ENCODE results near the gene PTTG1IP.
"Not testable (repeated sequence)": the region's sequence is repeated elsewhere in the genome, so short reads cannot be mapped to it uniquely, and the experiment has no call there.

PTTG1IP gene

DNA sequence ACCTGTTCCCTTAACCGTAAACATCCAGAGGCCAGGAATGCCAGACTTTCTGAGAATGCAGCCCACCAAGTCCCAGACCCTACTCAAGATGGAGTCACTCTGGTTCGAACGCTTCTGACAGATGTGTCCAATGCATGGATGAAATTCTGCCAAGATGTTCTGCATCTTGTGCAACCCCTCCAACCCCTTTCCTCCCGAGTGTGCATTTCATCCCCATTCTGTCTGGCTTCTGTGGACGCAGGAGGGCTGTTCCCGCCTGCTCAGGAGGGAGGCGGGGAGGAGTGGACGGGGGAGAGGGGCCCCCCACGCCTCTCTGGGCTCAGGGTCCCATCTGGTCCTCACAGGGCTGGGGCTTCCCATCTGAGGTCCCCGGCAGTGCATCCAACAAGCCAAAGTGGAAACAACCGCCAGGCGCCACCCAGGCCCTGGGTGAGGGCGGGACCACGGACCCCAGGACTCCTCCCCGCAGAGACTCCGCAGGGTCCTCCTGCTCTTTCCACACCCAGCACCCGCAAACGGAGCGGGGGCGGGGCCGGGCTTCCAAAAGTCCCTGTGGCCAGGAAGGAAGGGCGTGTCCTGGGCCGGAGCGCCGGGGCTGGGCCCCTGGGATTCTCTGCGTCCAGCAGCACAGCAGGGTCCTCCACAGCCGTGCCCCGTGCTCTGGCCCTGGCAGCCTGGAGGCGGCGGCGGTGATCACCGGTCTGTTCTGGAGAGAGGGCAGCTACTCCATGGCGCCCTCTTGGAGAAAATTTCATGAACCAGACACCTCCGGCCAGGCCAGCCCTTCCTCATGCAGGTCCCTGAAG lies 27.9 kb downstream of the PTTG1IP start:
- peak; percentile 55 for DNase-seq (ENCODE audit: low spot score)

DNA sequence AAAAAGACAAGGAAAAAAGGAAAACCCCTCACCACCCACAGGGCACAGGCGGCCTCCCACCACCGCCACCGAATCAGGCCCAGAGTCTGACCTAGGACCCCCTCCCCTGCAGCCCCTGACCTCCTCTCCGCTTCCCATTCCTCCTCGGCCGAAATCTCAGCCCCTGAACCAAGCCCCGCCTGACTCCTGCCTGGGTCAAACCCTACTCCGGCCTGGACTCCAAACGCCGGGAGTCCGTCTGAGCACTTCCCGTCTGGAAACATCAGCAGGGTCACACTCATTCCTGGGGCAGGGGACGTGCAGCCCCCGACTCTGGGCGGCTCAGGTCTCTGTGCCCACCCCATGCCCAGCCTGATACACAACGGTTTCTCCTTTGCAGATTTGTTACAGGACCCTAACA lies 29.2 kb downstream of the PTTG1IP start:
- no peak for DNase-seq (ENCODE audit: low spot score)

DNA sequence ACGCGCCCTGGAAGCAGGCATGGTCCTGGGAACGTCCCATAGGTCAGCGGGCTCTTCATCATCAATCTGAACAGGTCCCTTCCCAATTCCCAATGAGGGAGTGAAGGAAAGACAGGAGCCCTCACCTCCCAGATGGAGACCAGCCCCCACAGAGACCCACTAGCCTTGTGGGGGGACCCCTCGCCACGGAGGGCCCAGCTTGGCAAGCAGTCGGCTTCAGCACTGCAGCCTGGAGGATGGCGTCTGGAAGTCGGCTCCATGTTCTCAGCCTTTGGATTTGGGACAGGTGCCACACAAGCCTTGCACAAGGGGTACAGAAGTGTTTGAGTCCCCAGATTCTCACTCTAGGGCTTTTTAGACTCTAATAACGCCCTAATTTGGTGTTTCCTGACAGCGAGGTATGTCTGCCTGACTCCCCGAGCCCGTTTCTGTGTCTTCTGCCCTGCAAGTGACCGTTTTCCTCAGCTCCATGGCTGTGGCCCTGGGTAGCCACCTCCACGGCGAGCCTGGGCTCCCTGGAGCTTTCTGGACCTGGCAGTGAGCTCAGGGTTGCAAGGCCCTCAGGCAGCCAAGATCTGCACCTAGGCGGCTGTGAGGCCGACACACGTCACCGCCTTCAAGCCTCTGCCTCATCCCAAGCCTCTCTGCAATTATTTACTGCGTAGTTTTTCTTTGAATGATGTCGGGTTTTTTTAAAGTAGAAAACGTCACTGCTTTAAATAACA lies 30.6 kb downstream of the PTTG1IP start:
- DNase-seq (ENCODE audit: low spot score) = no peak

DNA sequence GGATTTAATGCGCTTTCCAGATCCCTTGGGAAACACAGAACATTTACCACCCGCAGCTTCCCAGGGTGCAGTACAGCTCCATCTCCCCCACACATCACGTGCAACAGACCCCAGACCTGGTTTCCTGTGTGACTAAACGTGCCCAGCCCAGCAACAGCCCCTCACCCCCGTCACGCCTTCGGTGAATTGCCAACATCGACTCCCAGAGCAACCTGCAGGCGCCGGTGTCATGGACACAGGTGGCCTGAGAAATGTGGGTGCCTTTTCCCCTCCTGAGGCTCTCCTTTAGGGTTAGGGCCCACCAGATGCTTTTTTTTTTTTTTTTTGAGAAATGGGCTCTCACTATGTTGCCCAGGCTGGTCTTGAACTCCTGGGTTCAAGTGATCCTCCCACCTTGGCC lies 31.4 kb downstream of the PTTG1IP start:
- DNase-seq (ENCODE audit: low spot score) = no peak

DNA sequence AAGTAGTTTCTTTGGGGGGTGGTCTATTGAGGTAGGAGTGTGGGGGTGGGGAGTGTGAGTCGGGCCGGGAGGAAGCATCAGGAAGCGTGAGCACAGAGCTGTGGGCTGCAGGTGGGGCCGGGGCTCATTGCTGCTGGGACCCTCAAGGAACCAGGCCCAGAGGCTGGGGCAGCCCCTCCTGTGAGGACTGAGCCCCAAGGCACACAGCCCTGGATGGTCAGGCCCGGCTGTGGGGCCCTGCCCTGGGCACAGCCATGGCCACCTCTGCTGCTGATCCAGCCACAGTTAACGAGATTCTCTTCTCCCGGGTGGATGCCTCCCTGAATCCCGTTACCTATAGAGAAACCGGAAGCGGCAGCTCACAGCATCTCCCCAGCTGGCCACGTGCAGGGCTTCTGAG lies 32.7 kb downstream of the PTTG1IP start:
- no peak for DNase-seq (ENCODE audit: low spot score)

DNA sequence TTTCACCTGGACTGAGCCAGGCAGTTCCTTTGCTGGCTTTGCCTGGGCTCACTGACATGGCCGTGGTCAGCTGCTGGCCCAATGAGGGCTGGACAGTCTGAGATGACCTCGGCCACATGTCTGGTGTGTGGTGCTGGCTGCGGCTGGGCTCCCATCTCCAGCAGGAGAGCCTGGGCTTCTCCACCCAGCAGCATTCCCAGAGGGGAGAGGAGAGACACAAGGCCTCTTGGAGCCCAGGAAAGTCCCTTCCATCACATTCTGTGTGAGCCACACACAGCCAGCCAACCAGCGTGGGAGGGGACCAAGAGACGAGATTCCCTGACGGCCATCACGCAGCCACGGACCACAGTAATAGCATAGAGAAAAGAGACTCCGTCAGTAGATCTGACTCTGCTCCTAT lies 34.5 kb downstream of the PTTG1IP start:
- DNase-seq (ENCODE audit: low spot score) = no peak

DNA sequence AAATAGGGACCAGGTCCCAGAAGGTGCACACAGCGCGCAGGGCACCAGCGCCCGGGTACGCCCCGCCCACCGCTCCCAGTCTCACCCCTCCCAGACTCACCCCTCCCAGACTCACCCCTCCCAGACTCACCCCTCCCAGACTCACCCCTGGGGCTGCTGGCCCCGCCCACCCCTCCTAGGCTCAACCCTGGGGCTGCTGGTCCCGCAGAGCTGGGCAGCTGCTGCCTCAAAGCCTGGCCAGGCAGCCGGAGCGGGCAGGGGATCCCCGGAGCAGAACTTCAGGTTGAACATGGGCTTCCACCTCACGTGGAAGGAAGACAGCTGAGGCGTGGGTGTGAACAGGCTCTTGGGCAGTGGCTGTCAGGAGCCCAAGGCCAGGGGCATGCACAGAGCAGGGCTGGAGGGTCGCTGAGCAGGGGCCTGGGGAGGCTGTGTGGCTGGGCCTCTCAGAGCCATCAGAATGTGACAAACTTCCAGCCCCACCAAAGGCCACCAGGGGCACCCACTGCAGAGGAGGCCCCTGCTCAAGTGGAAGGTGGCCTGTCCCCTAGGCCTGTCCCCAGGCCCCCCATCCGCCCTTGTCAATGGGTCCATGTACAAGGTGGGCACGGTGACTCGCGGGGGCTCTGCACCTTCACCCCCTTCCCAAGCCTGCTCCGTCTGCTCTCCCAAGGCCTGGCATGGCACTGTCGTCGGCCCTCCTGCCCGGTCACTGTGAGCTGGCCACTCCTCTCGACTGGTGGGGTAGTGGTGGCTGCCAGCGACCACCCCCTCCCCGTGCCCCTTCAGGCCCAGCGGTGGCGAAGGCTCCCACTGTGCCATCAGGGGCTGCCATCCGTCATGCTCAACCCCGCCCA lies 35.2 kb downstream of the PTTG1IP start:
- no peak for DNase-seq (ENCODE audit: low spot score)

DNA sequence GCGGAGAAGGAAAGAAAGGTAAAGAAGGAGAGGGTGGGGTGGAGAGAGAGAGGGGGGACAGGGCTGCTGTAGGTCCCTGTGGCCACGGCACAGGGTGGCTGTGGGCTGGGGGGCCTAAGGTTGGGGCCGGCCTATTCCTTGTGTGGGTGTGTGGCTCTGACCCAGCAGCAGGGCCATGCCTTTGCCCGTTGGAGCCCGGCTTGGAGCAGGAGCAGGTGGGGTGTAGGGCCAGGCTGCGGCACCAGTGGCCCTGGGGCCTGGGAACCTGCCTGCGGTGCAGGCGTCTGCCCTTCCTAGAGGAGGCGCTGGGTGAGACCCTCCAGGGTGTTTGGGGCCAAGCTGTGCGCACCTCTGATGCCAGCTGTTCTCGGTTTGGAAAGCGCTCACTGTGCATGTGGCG lies 36.0 kb downstream of the PTTG1IP start:
- DNase-seq (ENCODE audit: low spot score) = no peak

DNA sequence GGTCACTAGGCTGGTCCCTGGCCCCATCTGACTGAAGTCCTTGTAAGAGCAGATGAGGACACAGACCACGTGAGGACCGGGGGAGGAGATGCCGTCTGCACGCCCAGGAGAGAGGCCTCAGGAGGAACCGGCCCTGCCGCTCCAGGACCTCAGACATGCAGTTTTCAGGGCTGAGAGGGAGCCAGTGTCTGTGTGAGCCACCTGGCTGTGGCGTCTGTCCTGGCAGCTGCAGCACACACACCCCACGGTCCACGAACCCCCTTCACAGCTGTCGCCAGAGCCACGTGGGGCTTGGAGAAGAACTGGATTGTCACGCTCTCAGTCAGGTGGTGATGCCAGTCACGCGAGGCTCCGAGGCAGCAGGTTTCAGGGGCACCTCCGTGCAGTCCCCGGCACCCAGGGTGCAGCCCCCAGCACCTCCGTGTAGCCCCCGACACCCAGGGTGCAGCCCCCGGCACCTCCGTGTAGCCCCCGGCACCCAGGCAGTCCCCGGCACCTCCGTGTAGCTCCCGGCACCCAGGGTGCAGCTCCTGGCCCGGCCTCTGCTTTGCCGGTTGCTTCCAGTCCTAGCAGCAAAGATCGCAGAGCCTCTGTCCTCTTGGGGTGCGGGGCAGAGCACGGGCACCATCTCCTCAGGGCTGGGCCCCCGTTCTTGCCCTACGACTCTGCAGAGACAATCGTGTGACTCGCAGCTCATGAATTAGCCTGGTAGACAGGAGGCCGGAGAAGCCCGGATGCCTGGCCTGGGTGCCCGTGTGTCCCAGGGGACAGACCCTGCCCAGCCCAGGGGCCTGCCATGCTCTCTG lies 36.6 kb downstream of the PTTG1IP start:
- peak; percentile 42 for DNase-seq (ENCODE audit: low spot score)

DNA sequence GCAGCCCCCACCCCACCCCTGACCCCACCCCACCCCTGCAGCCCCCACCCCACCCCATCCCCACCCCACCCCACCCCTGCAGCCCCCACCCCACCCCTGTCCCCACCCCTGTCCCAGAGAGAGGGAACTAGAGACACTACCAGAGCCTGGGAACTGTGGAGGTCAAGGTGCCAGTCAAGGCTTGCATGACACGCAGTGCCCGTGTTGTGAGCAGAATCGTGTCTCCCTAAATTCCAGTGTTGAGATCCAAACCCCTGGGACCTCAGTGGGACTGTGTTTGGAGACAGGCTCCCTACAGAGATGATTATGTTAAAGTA lies 37.2 kb downstream of the PTTG1IP start:
- no peak for DNase-seq (ENCODE audit: low spot score)

DNA sequence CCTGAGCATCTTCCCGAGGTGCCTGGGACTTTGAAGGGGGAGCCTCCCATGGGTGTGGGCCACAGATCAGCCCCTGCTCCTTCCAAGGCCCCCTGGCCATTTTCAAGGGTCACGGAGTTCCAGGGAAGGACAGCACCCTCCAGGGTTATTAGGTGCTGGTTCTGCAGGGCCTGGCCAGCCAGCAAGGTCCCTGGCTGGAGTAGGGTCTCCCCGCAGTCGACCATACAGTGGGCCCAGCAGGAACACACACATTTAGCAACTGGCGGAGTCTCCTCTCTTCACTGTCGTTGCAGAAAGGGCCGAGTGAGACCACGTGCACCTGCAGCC lies 37.9 kb downstream of the PTTG1IP start:
- no peak for DNase-seq (ENCODE audit: low spot score)

DNA sequence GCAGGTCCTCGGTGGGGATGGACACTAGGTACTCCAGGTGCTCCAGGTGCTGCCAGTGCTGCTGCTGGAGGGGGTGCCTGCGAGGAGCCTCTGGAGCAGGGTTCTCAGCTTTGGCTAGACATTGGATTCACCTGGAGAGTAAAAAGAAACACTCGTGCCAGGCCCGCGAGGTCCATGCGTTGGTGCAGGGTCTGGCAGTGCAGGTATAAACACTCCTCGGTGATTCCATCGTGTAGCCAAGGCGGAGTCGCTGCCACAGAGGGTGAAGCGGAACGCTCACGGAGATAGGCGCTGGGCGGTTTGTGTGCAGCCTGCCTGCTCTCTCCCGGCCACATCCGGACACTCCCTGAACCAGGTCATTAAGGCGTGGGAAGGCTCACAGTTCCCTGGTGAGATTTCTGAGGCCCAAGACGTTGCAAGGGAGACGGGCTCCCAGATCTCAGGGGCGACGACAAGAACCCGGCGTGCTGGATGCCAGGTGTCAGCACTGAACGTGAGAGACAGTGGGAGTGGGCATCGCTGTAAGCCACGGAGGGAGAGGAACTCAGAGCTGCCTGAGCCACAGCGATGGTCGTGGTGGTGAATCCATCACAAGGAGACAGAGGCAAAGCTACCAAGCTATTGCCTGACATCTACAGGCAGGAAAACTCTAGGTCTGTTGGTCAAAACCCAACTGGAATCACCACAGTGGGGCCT lies 38.4 kb downstream of the PTTG1IP start:
- no peak for DNase-seq (ENCODE audit: low spot score)

DNA sequence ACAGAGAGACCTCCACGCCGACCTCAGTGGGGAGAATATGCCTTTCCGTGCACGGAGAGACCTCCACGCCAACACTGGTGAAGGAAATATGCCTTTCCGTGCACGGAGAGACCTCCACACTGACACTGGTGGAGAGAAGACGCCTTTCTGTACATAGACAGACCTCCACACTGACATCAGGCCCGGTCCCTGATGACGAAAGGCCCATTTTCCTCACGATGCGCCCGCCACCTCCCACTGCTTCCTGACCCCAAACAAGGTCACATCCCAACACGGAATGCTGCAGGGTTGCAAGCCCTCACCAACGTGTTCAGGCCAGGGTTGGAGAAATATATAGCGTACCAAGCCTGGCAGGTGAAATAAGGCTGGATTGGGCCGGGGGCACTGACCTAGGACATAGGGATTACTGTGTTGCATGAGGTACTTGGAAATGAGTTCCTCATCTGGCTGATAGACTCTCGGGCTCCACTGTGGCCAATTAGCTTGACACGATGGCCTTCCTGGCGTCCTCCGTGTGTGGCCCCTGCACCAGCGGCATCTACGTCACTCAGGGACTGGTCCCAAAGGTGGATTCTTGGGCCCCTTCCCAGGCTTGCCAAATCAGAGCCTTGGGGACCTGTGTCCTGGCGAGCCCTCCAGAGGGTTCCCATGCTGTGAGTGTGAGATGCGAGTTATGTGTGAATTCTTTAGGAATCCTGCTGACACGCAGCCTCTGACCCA lies 39.1 kb downstream of the PTTG1IP start:
- DNase-seq (ENCODE audit: low spot score) = no peak

DNA sequence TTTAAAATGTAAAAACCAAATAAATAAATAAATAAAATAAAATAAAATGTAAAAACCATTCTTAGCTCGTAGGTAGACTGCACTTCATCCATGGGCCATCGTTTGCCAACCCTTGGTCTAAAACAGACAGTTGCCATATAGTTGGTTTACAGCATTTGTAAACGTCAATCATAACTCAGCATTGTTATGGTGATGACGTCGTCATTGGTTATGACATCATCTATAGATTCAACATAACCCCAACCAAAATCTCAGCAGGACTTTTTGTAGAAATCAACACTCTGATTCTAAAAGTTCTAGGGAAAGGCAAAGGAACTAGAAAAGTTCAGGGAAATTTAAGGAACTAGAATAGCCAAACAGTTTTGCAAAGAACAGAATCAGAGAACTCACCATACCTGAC lies 39.8 kb downstream of the PTTG1IP start:
- DNase-seq (ENCODE audit: low spot score) = no peak

DNA sequence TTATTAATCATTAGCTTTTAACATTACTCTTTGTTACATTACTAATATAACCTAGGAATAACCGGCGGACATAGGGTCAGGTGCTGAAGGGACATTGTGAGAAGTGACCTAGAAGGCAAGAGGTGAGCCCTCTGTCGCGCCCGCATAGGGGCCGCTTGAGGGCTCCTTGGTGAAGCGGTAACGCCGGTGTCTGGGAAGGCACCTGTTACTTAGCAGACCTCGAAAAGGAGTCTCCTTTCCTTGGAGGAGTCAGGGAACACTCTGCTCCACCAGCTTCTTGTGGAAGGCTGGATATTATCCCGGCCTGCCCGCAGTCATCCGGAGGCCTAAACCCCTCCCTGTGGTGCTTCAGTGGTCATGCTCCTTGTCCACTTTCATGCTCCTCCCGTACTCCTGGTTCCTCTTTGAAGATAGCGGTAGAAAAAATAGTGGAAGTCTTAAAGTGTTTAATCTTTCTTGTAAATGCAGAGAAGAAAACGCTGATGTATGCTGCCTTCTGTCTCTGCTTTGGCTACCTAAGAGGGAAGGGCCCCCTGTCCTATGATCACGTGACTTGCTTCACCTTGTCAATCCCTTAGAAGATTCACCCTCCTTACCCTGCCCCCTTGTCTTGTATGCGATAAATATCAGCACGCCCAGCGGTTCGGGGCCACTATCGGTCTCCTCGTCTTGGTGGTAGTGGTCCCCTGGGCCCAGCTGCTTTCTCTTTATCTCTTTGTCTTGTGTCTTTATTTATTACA lies 40.8 kb downstream of the PTTG1IP start:
- not testable (repeated sequence) for DNase-seq (ENCODE audit: low spot score)

DNA sequence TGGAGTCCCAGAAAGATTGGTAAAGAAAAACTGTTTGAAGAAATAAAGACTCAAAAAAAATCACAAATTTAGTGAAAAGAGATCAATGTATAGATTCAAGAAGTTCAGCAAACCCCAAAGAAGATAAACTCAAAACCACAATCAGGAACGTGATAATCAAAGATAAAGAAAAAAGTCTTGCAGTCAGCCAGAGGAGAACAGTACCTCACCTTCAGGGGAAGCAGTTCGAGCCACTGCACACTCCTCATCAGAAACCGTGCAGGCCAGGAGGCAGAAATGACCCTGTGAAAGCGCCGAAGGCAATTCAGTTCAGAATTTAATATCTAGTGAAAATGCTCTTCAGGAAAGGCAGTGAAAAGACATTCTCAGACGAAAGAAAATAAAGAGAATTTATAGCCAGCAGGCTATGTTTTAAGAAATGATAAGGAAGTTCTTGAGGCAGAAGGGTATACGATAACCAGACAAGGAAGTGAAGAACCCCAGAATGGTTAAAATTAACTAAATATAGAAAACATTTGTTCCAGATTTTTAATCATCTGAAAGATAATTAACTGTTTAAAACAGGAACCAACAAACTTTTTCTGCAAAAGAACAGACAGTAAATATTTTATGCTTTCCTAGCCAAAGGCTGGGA lies 42.1 kb downstream of the PTTG1IP start:
- DNase-seq (ENCODE audit: low spot score) = no peak

DNA sequence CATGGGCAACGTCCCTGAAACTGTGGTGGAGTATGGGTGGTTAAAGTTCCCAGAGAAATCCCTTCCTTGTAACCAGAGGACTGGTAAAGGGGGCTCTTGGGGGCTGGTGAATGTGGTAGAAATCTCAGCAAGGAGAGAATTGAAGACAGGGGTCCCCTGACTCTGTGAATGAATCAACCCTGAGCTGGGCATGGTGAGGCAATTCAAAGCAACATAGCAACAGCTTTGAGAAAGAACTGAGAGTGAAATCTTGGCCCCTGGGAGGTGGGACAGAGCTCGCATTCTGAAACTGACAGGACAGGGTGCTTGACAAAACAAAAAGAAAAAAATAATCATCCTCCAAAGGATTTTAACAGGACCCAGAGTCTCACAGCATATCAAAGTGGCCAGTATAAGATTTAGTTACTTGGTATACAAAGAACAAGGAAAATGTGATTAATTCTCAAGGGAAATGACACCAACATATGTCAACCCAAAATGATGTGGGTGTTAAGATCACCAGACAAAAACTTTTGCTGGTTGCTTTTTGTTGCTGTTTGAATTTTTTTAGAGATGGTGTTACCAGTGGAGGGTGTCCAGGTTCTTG lies 43.9 kb downstream of the PTTG1IP start:
- DNase-seq (ENCODE audit: low spot score) = no peak

DNA sequence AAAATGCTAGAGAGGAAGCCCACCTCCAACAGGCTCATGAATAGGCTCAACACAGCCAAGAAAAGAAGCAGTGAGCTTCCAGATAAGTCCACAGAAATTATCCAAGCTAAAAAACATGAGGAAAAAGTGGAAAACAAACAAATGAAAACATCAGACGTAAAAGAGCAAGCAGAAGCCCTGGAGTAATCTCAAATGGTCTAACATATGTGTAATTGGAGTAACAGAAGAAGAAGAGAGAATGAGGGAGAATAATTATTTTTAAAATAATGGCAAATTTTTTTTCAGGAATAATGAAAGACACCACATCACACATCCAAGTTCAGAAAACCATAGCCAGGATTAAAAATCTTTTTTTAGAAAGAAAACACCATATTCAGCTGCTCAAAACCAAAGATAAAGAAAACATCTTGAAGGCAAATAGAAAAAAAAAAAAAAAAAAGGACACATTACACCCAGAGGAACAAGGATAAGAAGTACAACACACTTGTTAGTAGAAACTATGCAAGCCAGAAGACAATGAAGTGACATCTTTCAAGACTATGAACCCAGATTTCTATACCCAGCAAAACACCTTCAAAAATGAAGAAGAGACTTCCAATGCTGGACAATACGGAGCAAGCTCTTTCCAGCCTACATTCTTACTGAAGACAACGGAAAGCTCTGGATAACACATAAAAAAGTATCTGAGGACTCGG lies 45.0 kb downstream of the PTTG1IP start:
- no peak for DNase-seq (ENCODE audit: low spot score)
